ENCODE measurements around the gene SNX33. TPM values are rescaled to one million over a fixed set of nuclear protein-coding genes. Genes with fewer than 3 reads are reported as not detected.
"Not testable (repeated sequence)": the region's sequence is repeated elsewhere in the genome, so short reads cannot be mapped to it uniquely, and the experiment has no call there.

The SNX33 gene
- total RNA-seq, 1 donor from 2014 or later, result 34.2 TPM

DNA sequence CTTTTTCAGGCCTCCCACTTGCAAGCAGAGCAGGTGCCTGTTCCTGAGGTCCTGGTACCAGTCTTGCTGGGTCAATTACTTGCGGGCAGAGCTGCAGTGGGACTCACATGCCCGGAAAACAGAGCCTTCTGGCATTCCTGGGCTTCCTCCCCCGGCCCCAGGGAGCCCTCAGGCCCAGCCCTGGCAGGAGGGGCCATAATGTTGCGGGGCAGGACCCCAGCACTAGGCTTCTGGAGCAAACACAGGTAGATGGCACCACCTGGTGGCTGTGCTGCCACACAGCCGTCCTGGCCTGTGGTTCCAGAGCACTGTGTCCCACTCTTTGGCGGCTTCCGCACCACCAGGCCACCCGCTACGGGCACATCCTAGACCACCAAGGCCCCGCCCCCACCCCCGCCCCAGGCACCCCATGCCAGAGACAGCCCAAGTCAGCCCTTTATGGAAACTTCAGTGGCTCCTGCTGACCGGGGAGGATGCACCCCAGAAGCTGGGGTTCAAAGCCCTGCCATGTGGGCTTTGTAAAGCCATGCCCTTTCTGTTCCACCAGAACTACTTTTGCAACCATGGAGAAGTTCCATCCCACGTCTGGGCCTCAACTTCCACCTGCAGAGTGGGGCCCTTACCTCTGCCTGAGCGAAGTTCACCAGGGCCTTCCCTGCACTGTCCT is 36.1 kb downstream of the SNX33 start:
- DNase-seq (ENCODE audit: low spot score), result not testable (repeated sequence)

DNA sequence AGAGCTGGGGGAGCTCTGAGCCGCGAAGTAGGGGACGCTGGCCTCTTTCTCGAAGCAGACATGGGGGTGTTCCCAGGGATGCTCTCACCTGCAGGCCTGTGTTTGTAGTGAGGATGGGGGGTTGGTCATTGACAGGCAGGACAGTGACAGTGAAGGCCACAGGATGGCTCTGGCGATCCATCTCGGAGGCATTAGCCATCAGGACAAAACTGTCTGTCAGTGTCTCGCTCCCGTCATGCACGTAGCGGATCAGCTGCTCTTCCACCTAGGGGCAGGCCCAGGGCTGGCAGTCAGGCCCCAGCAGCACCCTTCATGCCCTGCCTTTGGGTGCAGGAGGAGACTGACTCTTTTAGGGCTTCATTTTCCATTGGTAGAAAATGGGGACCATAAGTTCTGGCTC is 36.9 kb downstream of the SNX33 start:
- no peak for DNase-seq (ENCODE audit: low spot score)

DNA sequence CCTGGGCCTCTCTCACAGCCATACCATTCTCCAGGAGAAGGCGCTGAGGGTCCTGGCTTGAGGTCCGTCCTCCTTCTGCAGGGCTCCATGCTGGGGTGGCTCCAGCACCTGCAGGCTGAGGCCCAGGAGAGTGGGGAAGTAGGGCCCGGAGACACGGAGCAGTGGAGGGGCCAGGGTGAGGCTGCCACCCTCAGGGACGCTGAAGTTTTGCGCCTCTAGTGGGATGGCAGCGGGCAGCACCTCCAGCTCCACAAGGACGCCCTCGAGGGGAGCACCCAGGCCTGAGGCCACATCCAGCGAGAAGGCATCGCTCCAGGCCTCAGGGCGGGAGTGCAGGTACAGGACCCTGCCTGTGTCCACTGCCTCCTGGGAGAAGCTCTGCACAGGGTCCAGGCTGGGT is 37.5 kb downstream of the SNX33 start:
- DNase-seq (ENCODE audit: low spot score), result no peak

DNA sequence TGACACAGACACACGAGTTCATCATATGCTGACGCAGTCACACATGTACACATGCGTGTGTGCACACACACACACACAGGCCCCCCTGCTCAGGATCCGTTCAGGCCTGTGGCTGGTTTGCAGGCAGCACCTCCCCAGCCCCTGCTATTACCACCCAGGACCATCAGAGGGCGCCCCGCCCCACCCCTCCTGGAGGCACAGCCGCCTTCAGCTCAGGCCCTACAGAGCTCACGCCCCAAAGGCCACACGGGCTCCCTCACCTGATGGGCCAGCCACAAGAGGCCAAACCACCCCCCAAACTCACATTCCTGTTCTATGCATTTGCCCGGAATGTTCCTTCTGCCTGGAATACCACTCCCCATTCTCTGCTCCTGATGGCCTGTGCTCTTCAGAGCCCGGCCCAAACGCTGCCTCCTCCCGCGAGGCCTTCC is 38.5 kb downstream of the SNX33 start:
- DNase-seq (ENCODE audit: low spot score), result peak; percentile 85

DNA sequence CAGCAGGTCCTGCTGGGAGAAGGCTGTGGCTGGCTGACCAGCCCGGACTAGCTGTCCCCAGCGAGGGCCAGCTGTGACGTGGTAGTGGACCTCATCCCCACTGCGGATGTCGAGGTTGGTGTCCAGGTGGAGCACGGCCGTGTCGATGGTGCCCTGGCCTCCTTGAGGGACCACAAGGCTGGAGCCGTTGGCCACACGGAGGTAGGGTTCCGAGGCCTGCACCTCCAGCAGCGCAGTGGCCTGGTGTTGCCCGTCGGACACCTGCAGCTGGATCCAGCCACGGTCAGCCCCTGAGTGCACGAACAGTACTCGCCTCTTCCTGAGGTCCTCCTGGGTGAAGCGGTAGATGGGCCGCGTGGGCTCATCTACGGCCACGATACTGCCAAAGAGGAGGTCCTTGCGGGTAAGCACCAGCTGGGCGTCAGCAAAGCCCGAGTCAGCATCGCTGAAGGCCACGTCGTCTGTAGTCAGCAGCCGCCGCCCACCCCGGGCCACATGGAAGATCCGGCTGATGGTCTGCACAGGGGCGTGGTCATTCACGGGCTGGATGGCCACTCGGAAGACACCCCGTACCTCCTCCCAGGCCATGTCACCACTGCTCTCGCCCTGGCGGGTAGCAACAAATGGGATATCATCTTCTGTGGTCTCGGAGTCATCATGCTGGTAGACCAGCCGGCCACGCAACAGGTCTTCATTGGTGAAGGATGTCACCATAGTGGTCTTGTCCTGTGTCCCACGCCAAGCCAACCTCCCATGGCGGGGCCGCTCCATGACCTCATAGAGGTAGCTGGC is 40.0 kb downstream of the SNX33 start:
- DNase-seq (ENCODE audit: low spot score), result no peak

DNA sequence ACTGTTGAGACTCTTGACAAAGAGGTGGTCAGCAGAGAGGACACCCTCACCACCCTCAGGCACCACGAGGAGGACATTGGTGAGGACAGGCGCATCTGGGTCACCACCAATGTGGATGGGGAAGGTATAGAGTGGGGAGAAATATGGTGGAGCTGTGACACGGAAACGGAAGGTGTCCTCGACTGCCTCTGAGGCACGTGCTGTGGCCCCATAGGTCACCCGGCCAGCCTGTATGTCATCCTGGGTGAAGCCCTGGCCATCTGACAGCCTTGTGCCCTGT is 40.5 kb downstream of the SNX33 start:
- DNase-seq (ENCODE audit: low spot score), result no peak

DNA sequence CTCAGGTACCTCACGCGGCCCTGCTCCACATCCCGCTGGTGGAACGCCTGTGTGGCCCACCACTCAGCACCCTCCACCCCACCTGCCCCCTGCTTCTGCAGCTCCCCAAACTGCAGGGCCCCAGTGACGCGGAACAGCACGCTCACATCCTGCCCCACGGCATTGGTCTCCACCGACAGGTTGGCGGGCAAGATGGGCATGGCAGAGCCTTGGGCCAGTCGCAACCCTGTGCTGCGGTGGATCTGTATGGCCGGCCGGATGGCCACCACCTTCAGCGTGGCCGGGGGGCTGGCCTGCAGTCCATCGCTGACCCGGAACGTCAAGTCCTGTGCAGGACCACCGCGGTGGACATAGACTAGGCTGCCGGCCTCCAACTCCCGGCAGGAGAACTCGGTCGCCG is 41.1 kb downstream of the SNX33 start:
- DNase-seq (ENCODE audit: low spot score), result no peak

DNA sequence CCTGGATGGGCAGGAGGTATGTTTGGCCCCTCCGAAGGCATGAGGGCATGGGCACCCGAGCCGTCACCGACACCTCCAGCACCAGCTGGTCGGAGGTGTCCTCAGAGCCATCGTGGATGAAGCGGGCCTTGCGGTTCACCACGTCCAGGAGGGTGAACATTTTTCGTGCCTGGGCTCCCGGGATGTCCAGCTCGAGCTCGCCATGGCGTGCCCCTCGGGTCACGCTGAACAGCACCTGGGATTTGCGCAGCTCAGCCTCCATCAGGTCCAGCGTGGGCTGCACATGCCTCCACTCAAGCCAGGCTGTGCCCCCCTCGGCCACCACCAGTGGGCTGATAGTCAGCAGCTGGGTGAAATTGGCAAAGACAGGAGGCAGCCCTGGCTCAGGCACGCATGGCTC is 41.7 kb downstream of the SNX33 start:
- DNase-seq (ENCODE audit: low spot score), result not testable (repeated sequence)

DNA sequence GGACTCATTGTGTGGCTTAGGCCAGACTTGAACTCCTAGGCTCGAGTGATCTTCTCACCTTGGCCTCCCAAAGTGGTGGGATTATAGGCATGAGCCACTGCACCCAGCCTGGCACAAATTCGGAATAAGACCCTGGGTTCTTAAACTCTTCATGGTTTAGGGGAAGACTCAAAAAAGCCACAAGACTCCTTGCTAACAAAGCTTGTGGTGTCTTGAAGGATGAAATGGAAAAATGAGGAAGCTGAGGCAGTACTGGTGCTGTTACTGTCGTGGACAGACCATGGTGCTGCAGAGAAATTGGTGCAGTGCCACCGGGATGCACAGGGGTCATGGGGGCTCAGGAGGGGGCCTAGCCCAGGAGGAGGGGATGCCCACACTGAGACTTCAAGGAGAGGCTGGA is 44.6 kb downstream of the SNX33 start:
- DNase-seq (ENCODE audit: low spot score), result not testable (repeated sequence)

DNA sequence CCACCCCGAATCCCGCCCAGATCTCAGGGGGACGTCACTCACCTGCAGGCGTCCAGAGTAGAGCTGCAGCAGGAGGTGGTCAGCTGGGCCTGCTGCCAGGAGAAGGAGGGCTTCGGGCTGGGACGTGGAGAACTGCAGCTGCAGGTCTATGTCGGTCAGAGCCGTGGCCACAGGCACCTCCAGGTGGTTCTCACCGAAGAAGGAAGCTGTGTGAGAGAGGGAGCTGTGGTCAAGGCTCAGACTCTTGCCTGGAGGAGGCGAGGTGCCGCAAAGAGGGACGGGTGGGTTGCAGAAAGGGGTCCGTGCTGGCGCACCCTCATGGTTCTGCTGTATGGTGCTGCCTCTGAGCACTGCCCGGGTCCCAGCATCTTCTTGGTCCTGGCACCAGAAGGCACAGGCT is 45.3 kb downstream of the SNX33 start:
- not testable (repeated sequence) for DNase-seq (ENCODE audit: low spot score)

DNA sequence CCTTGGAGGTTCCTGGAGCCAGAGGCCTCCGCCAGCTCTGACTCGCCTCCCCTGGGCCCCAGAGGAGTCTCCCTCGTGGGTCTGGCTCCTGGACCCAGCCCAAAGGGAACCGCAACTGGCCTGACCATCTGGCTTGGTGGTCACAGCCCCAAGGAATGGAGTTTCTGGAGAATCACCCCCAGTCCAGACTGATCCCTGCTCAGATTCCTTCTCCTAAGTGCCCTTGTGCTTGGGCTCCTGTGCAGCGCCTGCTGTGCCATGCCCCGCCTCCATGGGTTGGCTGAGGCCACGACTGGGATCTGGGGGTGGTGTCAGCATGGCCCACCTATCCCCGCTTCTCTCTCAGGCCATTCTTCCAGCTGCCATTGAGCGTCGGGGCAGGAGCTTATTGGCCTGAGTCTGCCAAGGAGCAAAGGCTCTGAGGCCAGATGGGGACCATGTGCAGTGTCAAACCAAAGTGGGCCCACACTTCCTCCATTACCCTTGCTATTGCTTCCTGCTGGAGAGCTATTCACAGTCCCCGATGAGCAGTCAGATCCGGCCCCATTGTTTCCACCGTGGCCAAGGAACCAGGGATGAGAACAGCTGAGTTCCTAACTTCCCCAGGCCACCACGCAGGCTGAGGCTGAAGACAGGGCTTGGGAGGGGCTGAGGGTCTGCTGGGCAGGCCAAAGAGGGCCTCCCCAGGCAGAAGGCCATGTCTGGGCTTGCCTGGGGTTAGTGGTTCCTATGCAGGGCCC is 46.0 kb downstream of the SNX33 start:
- DNase-seq (ENCODE audit: low spot score), result no peak

DNA sequence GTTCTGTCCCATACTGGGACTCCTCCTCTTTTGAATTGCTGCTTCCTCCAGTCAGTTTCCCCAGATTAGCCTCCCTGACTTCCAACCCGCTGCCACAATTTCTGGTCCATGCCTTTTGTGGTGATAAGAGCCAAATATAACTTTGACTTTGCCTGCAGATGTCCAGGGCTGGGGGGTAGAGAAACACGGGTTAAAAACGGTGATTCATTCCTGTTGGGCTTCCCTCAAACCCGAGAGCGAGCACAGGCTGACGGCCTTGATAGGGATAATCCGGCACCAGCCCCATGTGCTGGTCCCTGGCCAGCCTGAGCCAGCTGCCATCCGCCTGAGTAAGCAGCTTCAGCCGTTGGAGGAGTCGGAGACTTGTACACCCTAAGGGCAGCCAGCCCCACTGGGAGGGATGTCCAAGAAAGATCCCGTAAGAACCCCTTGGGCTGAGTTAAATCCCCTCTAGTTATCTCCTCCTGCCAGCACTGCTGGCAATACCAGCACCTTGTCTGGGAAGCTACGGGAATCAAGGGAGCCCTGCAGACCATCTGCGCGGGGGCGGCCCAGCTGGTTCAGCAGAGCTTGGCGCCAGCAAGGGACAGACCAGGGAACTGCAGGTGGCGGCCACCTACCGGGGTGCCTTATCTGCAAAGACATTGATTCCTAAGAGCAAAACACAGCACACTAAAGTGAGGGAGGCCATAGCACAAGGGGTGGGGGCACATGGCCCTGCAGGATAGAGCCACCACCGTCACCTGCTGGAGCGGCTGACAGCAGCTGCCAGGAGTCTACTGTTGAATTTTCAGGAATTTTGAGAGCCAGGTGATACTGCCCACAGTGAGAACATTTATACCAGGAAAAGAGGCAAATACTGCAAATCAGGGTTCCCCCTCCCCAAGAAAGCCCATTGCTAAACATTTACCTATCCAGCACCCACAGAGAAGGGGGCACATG is 46.8 kb downstream of the SNX33 start:
- peak; percentile 82 for DNase-seq (ENCODE audit: low spot score)

DNA sequence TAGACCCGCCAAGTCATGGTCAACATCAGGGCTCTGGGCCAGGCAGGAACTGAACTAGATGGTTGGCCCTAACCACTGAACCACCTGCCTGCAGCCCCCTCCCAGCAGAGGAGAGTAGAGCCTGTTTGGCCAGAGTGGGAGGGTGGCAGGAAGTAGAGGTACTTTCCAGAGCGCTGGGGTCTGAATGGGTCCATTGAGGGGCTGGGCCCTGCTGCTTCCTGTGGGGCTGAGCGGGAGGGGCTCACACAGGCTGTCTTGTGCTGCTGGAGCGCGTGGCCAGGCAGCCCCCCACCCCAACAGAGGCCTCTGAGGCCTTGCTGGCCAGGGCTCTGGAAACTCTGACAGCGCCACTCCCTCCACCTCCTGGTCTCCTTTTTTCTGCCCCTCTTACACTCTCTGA is 47.5 kb downstream of the SNX33 start:
- no peak for DNase-seq (ENCODE audit: low spot score)

DNA sequence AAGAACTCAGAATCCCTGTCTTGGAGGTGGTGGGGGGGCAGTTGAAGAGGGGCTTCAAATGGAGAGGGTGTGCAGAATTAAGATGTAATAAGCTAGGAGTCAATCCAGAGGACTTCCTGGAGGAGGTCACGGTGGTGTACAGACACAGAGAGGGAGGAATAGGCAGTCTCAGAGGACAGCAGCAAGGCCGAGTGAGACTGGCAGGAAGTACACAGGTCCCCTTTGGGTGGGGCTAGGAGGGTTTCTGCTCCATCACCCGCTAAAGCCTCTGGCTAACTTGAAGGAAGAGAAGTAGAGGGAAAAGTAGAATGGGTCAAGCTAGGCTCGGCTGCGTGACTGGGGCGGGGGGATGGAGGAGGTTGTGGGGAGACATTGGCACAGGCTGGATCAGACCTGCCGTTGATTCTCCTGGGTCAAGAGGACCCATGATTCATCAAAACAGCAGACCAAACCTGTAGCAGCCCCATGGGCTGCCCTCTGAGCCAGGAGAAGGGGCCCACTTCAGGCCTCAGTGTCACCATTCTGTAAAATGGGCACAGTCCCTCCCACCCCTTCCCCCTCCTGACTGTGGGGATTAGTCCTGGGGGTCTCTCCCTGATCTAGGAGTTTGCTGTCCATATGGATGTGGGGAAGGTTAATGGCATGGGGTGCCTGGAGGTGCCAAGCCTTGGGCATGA is 48.1 kb downstream of the SNX33 start:
- DNase-seq (ENCODE audit: low spot score), result no peak

DNA sequence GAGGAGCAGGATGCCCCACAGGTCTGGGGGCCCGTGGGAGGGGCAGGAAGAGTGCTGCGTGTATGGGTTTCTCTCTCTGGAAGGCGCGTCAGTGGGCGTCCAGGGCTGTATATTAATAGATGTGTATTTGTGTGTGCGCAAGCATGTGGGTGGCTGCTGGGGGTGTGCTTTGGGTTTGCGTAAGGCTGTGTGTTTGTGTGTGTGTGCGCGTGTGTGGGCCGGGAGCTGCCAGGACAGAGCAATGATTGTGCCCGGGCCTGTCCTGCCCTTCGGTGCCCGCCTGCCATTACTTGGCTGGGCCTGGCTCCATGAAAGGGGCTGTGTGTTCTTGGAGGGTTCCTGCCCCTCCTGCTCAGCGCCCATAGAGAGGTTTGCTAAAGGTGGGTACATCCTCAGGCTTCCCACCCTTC is 48.6 kb downstream of the SNX33 start:
- DNase-seq (ENCODE audit: low spot score), result no peak

DNA sequence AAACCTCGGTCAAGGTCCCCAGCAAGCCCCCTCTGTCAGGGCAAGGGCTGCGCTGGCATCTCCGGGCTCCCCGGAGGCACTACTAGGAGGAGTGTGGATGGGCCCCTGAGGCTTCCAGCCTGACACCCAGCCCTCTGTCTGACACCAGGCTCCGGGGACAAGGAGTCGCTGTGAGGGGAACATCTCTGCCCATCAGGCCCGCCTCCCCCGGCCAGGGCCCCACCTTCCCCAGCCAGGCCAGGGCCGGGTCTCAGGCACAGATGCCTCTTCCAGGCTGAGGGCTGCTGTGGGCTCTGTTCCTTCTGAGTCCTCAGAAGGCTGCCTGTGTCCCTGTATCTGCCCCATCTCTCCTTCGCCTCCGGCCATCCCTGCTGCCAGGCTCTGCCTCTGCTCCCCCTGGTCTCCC is 49.1 kb downstream of the SNX33 start:
- DNase-seq (ENCODE audit: low spot score), result no peak

DNA sequence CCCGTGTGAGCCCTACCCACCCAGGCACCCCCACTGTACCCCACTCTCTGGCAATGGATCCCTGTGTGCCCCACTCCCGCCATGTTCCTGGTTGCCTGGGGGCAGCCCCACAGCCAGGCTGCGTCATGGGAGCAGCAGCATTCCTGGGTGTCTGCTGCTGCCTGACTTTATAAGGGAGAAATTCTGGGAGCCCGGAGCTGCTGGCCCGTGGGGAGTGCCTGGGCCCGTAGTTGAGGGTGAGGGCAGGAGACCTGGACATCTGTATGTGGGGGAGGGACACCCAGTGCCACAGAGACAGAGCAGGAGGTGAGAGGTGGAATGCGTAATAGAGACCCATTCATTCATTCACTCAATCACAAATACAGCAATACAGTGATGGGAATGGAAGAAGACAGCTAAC is 49.8 kb downstream of the SNX33 start:
- DNase-seq (ENCODE audit: low spot score), result no peak

DNA sequence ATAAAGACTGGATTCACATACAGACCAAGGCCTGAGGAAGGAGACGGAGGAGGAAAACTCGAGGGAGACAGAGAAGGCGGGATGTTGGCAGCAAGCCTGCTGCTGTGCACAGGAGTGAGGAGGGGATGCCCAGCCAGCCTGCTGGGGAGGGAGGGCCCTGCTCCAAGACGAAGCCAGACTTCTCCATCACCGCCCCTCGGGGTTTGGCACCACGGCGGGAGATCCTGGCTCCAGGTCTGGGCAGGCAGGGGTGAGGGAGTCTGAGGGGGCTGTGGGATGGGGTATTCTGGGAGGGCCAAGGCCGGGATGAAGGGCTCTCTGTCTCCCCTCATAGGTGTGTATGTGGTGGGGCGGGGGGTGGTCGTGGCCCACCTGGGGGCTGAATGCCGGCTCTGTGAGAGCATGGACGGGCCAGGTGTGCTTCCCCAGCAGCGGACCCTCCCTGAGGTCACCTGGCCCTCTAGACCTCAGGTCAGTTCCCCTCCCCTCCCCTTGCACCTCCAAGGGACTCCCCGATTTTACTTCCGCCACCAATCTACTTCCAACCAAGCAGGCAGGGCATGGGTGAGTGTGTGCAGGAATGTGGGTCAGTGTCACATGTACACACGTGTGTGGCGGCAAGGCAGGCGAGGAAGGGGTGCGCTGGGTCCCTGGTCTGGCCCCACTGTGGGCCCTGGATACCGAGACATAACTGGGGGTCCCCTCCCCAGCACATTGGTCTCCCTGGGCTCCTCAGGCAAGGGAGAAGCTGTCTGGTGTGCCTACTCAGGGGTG is 50.4 kb downstream of the SNX33 start:
- not testable (repeated sequence) for DNase-seq (ENCODE audit: low spot score)

DNA sequence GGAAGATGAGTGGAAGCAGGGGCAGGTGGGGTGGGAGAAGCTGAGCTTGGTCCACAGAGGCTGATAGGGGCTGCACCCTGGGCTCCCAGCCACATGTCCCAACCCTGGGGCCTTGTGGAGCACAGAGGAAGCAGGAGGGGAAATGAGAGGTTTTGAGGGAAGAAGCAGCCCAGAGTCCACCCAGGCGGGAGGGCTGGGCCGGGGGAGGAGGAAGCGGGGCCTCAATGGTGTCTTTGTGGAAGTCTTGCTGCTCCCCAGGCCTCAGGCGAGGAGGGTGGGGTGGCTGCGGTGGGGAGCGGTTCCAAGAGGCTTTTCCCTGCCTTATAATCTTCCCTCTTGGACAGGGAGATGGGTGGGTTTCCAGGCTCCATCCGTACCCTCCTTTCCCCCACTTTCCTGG is 51.8 kb downstream of the SNX33 start:
- DNase-seq (ENCODE audit: low spot score), result not testable (repeated sequence)

Measured in ureter (tissue), 1 donor.